Dermis blood vessel endothelial cell (primary cell): ENCODE results near the gene SLC9B2. TPM values are rescaled to one million over a fixed set of nuclear protein-coding genes. Genes with fewer than 3 reads are reported as not detected.
A peak's percentile ranks its signal among the peaks of the same experiment; 100 is the strongest.

Source experiments
- DNase-seq: peaks from one replicate; pipeline ENCODE4 v3.0.0; 2010
- total RNA-seq: library from RNA; depleted of rRNA; stranded (reverse); fragments of >200 nt; gene quantifications from 2 replicates; pipeline ENCODE4 v1.2.3, GENCODE V29; 2014

SLC9B2 gene
- total RNA-seq, 1 donor from 2014 or later, result 22.6 TPM

- peak; percentile 56 for DNase-seq
Observed at GRCh38 chr4:103075894-103076746, 441 bp downstream of the SLC9B2 start.

GRCh38 chr4:103075435-103075893 is 1.1 kb downstream of the SLC9B2 start:
- DNase-seq, result peak; percentile 41

GRCh38 chr4:103074744-103075434 is 1.7 kb downstream of the SLC9B2 start:
- DNase-seq, result peak; percentile 25

- DNase-seq, result no peak
Observed at GRCh38 chr4:103073792-103074438, 2.6 kb downstream of the SLC9B2 start.

GRCh38 chr4:103067841-103068547 is 8.6 kb downstream of the SLC9B2 start:
- no peak for DNase-seq

- no peak for DNase-seq
Observed at GRCh38 chr4:103060453-103061148, 16.0 kb downstream of the SLC9B2 start.

GRCh38 chr4:103054030-103054429 is 22.5 kb downstream of the SLC9B2 start:
- DNase-seq, result no peak

- DNase-seq, result no peak
Observed at GRCh38 chr4:103052779-103053178, 23.8 kb downstream of the SLC9B2 start.

- DNase-seq, result no peak
Observed at GRCh38 chr4:103052145-103052544, 24.4 kb downstream of the SLC9B2 start.

GRCh38 chr4:103050736-103051436 is 25.7 kb downstream of the SLC9B2 start:
- no peak for DNase-seq

GRCh38 chr4:103046416-103047290 is 29.9 kb downstream of the SLC9B2 start:
- peak; percentile 67 for DNase-seq

- DNase-seq, result no peak
Observed at GRCh38 chr4:103044183-103044582, 32.4 kb downstream of the SLC9B2 start.

GRCh38 chr4:103036169-103036568 is 40.4 kb downstream of the SLC9B2 start:
- DNase-seq, result no peak

- peak; percentile 35 for DNase-seq
Observed at GRCh38 chr4:103032574-103032973, 44.0 kb downstream of the SLC9B2 start.

GRCh38 chr4:103030791-103031190 is 45.8 kb downstream of the SLC9B2 start:
- no peak for DNase-seq

- DNase-seq, result no peak
Observed at GRCh38 chr4:103029300-103029699, 47.3 kb downstream of the SLC9B2 start.

- DNase-seq, result no peak
Observed at GRCh38 chr4:103026868-103027267, 49.7 kb downstream of the SLC9B2 start.

- DNase-seq, result no peak
Observed at GRCh38 chr4:103024996-103025395, 51.6 kb downstream of the SLC9B2 start.

GRCh38 chr4:103021120-103021519 is 55.4 kb downstream of the SLC9B2 start:
- DNase-seq, result no peak
